GM21723 (cell line): ENCODE data around the gene LRRC43.
A peak's percentile ranks its signal among the peaks of the same experiment; 100 is the strongest.
"Not testable (repeated sequence)": the region's sequence is repeated elsewhere in the genome, so short reads cannot be mapped to it uniquely, and the experiment has no call there.

Source experiments
- ATAC-seq: cut with Tn5 transposase; IDR thresholded peaks from one replicate; pipeline ENCODE4 v1.9.1; 2021; ENCODE audit warnings: mild to moderate bottlenecking, moderate library complexity; ENCODE audit not compliant: unreplicated experiment

Gene LRRC43

DNA sequence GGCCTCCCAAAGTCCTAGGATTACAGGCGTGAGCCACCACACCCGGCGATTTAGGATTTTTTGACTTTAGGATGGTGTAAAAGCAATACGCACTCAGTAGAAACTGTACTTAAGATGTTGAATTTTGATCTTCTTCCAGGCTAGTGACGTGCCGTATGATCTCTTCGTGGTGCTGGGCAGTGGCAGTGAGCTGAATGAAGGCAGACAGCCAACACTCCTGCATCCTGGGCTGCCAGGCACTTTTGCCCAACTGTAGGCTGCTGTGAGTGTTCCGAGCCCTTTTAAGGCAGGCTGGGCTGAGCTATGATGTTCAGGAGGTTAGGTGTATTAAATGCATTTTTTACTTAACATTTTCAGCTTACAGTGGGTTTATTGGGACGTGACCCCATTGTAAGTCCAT lies 30.2 kb upstream of the LRRC43 start:
- ATAC-seq: no peak

DNA sequence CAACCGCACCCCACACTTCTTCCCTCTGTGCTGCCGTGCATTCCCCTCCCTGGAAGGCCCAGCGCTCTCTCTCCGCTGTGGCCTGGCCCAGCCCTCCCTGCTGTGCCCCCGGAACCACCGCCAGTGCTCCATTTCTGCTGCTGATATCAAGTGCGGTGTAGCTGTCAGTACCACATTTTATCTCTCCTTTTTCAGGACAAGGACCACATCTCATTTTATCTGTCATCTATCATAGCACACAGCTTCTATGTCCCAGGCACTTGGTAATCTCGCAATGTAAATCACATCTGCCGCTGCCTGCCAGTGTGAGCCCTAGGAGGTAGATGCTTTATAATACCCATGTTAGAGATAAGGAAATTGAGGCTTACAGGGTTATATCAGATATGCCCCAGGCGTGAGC lies 27.2 kb upstream of the LRRC43 start:
- ATAC-seq: no peak

DNA sequence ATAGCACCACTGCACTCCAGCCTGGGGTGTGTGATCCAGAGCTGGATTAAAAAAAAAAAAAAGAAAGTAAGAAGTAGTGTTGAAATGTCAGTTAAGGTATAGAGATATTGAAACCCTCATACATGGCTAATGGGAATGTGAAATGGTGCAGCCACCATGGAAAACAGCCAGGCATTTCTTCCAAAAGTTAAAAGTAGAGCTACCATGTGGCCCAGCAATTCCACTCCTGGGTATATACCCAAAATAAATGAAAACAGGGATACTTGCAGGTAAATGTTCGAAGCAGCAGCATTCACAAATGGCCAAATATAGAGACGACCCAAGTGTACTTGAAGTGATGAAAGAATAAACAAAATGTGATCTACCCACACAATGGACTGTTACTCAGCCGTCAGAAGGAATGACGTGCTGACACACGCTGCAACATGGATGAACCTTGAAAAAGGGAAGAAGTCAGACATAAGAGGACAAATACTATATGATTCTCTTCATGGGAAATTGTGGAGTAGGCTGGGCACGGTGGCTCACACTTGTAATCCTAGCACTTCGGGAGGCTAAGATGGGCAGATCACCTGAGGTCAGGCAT lies 24.1 kb upstream of the LRRC43 start:
- ATAC-seq: no peak

DNA sequence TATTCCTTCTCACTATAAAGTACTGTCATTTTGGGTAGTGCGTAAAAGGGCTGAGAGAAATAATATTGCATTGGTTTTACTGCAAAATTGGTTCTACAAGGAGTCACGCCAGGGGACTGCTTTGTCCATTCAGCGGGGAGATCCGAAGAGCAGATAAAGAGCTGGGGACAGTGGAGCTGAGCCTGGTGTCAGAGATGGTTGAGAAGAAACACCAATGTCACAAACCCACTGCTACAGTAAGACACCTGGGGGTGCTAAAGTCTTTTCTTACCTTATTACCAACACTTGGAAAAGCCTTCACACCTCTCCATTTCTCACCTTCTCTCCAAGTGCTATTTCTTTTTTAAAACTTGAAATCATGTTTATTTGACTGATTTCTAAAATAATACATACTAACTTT lies 23.0 kb upstream of the LRRC43 start:
- no peak for ATAC-seq

DNA sequence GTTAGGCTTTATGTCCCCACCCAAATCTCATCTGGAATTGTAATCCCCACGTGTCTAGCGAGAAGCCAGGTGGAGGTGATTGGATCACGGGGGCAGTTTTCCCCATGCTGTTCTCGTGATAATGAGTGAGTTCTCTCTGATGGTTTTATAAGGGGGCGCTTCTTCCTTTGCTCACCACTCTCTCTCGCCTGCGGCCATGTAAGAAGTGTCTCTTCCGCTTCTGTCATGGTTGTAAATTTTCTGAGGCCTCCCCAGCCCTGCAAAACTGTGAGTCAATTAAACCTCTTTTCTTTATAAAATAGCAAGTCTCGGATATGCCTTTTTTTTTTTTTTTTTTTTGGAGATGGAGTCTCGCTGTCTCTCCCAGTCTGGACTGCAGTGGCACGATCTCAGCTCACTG lies 22.2 kb upstream of the LRRC43 start:
- ATAC-seq: no peak

DNA sequence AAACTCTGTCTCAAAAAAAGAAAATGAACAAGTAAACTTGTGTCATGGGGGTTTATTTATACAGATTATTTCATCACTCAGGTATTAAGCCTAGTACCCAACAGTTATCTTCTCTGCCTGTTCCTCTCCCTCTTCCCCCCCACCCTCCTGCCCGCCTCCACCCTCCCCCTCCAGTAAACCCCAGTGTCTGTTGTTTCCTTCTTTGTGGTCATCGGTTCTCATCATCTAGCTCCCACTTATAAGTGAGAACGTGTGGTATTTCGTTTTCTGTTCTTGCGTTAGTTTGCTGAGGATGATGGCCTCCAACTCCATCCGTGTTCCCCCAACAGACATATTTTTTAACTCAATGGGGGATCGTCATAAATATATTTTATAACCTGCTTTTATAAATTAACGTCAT lies 21.2 kb upstream of the LRRC43 start:
- ATAC-seq: no peak

DNA sequence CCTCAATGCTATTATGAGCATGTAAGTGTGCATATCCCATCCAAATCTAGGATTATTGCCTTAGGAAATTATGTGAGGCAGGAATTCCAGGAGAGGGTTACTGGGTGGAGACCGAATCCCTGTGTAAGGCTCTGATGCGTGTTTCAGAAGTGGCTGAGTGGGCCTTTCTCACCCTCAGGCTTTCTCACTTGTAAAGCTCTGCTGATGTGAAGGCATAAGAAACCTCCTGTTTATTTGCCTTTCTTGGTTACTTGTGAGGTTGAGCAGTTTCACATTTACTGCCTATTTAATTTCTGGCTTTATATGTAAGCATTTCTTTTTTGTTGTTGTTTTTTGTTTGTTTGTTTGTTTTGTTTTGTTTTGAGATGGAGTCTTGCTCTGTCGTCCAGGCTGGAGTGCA lies 19.9 kb upstream of the LRRC43 start:
- ATAC-seq: no peak

DNA sequence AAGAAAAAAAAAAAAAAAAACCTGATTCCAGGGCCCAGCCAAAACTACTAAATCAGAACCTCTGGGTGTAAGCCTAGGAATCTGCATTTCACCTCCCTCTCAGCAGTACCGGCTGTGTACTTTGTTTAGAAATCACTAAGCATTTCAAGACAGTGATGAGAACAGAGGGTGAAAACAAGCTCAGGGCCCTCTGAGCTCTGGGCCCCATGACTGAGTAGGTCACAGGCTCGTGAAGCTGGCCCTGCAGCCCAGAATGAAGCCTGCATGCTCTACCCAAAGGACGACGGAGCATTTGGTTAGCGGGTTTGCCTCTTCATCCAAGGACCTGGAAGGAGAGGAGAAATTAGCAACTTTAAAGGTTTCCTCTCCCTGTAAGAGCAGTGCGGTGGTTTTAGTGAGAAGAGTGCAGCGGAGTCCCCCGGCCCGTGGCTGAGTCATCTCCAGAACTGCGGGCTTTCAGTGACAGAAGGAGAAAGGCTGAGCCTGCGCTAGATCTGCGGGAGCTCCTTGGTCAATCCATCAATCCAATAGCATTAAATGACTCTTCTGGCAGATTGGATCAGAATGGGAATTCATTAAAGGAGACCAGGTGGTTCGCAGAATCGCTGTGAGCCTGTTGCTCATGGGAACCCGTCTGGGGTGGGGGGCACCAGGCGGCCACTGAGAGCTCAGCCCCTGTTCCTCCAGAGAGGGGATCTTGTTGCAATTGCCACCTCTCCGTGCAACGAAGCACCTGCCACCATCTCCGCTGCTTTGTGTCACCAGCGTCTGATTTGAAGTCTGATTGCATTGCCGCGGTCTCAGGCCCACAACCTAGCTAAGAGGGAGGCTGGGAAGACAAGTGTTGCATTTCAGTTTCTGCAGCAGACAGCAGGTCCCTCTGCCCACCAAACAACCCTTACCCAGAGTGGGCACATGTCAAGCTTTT lies 16.2 kb upstream of the LRRC43 start:
- ATAC-seq: peak; percentile 90

DNA sequence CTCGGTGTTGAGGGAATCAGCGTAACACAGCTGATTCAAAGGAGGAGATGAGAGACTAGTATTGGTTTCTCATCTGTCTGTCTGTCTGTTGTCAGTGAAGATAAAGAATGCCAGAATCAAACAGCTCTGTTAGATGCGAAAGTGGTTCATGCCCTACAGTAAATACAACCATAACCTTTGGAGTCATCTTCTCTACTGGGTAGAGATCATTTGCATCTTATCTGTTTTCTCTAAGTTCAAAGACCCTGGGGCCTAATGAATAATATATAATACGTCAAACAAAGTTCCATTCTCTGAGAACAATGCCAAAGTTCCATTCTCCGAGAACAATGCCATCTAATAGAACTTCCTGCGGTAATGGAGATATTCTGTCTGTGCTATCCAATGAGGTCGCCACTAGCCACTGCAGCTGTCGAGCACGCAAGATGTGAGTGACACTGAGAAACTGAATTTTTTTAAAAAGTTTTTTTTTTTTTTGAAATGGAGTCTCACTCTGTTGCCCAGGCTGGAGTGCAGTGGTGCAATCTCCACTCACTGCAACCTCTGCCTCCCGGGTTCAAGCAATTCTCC lies 15.5 kb upstream of the LRRC43 start:
- no peak for ATAC-seq

DNA sequence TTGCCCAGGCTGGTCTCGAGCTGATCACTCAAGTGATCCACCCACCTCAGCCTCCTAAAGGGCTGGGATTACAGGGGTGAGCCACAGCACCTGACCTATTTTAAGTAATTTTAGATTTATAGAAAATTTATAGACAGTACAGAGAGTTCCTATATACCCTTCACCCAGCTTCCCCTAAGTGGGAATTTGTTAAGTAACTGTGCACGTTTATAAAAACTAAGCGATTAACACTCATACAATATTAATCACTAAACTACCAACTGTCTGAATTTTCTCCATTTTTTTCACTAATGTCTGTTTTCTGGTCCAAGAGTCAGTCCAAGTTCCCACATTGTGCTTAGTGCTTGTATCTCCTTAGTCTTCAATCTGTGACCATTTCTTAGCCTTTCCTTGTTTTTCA lies 14.4 kb upstream of the LRRC43 start:
- ATAC-seq: no peak

DNA sequence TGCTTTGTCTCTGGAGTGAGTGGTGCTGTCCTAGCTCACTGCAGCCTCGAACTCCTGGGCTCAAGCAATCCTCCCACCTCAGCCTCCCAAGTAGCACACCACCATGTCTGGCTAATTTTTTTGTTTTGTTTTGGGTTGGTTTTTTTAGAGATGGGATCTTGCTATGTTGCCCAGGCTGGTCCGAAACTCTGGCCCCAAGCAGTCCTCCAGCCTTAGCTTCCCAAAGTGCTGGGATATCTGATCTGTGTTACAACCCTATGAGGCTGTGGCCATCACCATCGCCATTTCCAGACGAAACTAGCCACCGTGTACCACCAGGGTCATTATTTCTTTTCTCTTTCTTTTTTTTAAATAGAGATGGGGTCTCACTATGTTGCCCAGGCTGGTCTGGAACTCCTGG lies 11.5 kb upstream of the LRRC43 start:
- ATAC-seq: no peak

DNA sequence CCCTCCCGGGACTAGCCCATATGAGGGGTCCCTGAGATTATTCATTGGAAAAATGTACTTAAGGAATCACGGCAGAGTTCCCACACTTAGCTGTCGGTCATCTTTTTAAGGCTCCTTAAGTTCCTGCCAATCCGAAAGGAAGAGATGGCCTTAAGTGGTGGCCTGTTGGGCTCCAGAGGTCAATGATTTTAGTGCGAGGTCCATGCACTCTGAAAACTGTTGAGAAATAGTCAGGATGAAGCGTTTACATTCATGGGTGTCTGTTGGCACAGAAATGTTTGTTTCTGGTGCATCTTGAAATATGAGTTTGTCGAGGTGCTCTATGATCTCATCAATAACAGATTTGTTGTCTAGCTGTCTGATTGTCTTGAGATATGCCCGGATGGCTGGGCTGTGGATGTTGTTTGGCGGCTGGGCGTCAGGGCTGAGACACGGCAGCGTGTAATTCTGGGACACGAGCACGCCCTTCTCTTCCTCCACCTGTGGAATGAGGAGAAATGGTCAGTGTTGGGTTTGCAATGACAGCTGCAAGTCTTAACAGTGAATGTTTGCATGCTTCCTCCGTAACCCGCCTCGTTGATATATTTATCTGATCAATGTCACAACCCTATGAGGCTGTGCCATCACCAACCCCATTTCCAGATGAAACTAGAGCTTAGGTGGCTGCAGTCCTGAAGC lies 10.5 kb upstream of the LRRC43 start:
- ATAC-seq: no peak

DNA sequence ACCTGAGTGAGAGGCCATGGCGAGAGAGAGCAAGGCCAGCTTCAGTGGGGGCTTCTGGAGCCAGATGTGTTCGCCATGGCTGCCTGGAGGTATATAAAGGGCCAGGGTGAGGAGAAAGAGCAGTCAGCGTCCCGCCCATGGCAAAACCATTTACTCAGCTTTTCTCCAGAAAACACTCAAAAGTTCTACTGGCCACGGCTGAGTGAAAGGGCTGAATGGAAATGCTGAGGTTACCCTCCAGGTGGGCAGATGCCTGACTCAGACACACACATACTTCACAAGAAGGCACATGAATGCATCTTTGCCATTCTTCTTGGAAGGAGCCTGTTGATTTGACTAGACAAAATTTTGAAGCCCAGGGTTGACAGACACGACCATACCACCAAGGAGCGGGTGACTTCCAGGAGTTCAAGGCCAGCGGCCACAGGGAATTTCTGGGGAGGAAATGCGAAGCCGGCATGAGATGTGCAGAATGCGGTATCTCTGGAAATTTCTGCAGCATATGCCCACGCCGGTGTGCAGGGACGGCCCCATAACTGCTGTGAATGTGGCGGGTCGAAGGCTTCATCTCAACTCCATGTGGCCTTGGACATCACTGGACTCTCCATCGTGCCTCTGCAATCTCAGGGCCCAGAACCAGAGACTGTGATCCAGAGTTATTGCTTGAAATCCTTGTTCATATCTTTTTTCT lies 8.6 kb upstream of the LRRC43 start, which contains the start of gene IL31:
Gene IL31 (minus strand): TSS at position 67 of the 691 bp plus-strand sequence. CDS start 49 bp downstream, at position 18.
- ATAC-seq: no peak

DNA sequence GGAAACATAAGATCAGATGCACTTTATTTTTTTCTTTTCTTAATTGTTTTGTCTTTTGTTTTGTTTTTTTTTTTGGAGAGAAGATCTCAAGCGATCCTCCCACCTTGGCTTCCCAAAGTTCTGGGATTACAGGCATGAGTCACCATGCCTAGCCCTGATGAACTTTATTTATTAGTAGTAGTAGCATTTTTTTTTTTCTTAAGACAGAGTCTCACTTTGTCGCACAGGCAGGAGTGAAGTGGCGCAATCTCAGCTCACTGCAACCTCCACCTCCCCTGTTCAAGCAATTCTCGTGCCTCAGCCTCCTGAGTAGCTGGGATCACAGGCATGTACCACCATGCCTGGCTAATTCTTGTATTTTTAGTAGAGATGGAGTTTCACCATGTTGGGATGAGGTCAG lies 6.5 kb upstream of the LRRC43 start:
- not testable (repeated sequence) for ATAC-seq

DNA sequence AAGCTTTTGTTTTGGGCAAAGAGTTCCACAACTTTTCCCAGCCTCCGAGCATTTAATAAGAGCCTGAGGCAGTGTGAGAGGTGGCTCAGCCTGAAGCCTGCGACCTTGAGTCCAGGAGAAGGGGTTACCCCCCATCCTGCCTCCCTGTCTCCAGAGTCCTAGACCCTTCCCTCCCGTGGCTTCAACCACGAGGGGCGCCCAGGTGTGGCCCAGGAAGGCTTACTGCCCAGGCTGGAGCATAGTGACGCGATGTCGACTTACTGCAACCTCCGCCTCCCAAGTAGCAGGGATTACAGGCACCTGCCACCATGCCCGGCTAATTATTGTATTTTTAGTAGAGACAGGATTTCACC lies 641 bp downstream of the LRRC43 start:
- ATAC-seq: no peak

DNA sequence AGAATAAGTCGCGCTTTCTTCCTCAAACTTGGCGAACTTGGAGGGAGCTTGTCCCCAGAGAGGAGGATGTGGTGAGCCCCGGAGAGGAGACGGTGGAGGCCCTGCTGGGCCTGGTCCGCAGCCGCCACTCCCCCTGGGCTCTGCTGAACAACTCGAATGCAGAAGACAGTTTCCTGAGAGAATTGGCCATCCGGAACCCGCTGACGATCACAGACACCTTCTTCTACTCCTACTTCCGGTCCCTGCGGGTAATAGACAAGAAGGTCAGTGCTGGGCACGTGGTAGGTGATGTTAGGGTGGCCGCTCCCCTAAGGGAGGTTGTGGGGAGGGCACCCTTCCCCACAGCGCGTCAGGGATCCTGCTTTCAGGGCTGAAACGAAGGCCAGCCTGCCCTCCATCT lies 1.6 kb downstream of the LRRC43 start:
- ATAC-seq: no peak

DNA sequence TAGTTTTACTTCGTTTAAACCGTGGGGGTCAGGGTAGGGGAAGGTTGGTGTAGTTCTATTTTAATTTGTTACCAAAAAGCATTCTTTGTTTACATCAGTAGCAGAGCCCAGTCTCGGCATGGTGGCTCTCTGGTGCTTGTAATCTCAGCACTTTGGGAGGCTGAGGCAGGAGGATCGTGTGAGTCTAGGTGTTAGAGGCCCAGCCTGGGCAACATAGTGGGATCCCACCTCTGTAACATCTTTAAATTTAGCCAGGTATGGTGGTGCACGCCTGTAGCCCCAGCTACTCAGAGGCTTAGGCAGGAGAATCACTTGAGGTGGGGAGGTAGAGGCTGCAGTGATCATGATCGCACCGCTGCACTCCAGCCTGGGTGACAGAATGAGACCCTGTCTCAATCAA lies 2.2 kb downstream of the LRRC43 start:
- ATAC-seq: no peak

DNA sequence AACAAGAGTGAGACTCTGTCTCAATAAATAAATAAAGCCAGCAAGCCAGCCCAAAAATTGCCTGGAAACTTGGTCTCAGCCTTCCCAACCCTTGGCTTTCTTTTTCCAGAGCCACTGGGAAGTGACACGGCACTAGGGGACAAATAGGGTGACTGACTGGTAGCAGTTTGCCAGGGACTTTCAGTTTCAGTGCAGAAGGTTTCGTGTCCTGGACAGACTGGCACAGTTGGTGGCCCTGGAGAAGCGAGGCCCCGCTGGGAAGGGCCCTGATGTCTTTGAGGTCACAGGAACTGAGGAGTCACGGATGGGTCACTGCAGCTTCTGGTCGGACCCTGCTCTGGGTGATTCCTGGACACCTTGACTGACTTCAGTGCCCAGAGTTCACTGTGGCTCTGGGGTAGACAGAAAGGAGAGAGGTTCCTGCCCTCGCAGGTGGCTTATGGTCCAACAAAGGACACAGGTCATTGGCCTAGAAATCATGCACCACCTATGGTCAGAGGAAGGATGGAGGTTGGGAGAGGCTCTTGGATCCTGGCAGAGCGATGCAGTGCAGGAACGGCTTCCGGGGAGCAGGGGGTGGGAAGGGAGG lies 2.7 kb downstream of the LRRC43 start:
- no peak for ATAC-seq

DNA sequence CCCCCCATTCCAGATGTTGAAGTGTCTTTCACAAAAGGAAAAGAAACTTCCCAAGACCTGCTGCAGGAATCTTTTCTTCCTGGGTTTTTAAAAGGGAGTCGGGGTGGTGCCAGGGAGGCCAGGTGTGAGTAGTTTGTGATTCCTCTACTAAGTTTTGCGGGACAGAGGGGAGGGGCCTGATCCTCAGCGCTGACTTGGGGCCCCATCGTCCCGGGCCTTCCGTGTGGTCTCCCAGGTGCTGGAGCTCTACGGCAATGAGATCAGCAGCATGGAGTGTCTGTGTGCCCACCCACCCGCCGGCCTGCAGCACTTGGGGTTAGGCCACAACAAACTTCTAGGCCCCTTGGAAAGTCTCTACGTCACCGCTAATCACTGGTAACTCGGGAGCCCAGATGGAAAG lies 4.5 kb downstream of the LRRC43 start:
- no peak for ATAC-seq

DNA sequence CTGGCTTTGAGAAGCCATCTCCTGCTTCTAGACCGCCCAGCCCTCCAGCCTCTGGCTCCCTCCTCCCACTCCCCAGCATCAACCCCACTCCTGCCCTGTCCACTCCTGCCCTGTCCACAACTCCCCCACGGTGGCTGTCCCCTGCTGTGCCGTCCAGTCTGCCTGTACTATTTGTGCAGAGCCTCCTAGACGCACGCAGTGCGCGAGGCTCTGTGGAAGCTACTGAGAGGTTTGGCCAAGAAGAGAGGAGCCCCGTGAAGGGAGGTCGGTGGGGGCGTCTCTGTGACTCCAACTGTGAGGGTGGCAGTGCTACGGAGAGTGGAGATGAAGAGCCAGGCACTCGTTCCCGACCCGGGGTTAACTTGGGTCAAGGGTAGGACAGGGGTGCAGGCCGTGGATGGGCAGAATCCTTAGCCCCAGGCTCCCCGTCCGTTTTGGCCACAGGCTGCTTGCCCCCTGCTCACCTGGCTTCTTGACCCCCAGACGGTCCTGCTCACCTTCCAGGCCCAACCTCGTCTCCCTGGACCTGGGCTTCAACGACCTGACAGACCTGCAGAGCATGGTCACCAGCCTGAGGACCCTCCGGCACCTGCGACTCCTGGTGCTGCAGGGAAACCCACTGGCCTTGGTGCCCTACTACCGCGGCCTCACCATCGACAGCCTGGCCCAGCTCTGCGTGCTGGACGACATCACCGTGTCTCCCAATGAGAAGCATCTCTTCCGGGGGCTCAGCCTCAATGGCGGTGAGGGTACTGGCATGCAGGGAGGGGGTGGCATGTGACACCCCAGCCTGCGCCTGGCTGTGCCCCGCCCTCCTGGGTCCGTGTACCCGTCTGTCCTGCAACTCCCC lies 6.9 kb downstream of the LRRC43 start:
- no peak for ATAC-seq
